Endodermal cell (in vitro differentiated cells): ENCODE data around the gene TLR1. TPM values are rescaled to one million over a fixed set of nuclear protein-coding genes. Genes with fewer than 3 reads are reported as not detected.

Source experiments
- DNase-seq: peaks from one replicate; pipeline ENCODE4 v3.0.0-alpha.2; 2017
- H3K27ac ChIP-seq: 2 replicates; pipeline ENCODE4 v1.5.1; 2013; ENCODE audit warnings: mild to moderate bottlenecking, low read depth, low read length, moderate library complexity
- H3K27me3 ChIP-seq: 2 replicates; pipeline ENCODE4 v1.6.1; 2013; ENCODE audit warnings: mild to moderate bottlenecking, low read length, moderate library complexity; ENCODE audit not compliant: insufficient read depth, control insufficient read depth, poor library complexity, severe bottlenecking
- H3K36me3 ChIP-seq: 2 replicates; pipeline ENCODE4 v1.7.0; 2013; ENCODE audit warnings: mild to moderate bottlenecking, low read length, moderate library complexity; ENCODE audit not compliant: control insufficient read depth, insufficient read depth
- H3K4me1 ChIP-seq: one replicate; pipeline ENCODE4 v1.7.0; 2013; ENCODE audit warnings: low read length; ENCODE audit not compliant: control insufficient read depth, insufficient read depth
- H3K4me3 ChIP-seq: 2 replicates; pipeline ENCODE4 v1.5.1; 2013; ENCODE audit warnings: mild to moderate bottlenecking, low read length, moderate library complexity
- H3K9ac ChIP-seq: 2 replicates; pipeline ENCODE4 v1.6.1; 2013; ENCODE audit warnings: mild to moderate bottlenecking, low read length, moderate library complexity; ENCODE audit not compliant: poor library complexity, severe bottlenecking; ENCODE audit errors: extremely low read depth
- H3K9me3 ChIP-seq: 2 replicates; pipeline ENCODE4 v1.6.1; 2013; ENCODE audit warnings: mild to moderate bottlenecking, low read length, moderate library complexity; ENCODE audit not compliant: control insufficient read depth
- H3K27ac Mint-ChIP-seq: 2 replicates; pipeline ENCODE4 v1.8.0; 2020; ENCODE audit warnings: mixed read lengths
- H3K27me3 Mint-ChIP-seq: 2 replicates; pipeline ENCODE4 v1.8.0; 2021; ENCODE audit warnings: mild to moderate bottlenecking, mixed read lengths; ENCODE audit not compliant: insufficient read depth
- H3K36me3 Mint-ChIP-seq: 2 replicates; pipeline ENCODE4 v1.8.0; 2020; ENCODE audit warnings: low read depth, mixed read lengths
- H3K4me1 Mint-ChIP-seq: 2 replicates; pipeline ENCODE4 v1.8.0; 2020; ENCODE audit warnings: mixed read lengths
- H3K4me3 Mint-ChIP-seq: 2 replicates; pipeline ENCODE4 v1.8.0; 2020; ENCODE audit warnings: mild to moderate bottlenecking, moderate library complexity, mixed read lengths
- H3K9me3 Mint-ChIP-seq: 2 replicates; pipeline ENCODE4 v1.8.0; 2020; ENCODE audit warnings: mild to moderate bottlenecking, mixed read lengths
- CTCF ChIP-seq: fragments of 200-600 bp; sonication (generic); conservative IDR thresholded peaks from 2 replicates; pipeline ENCODE4 v1.5.0; 2021; ENCODE audit warnings: antibody characterized with exemption, mild to moderate bottlenecking
- WGBS, 2 experiments: methylation state at CpG; one replicate each; pipeline versions ENCODE4 v1.1.5 to v1.1.7; 2013; ENCODE audit warnings: missing lambda C conversion rate in 2 of 2, mixed read lengths in 1 of 2; ENCODE audit not compliant: insufficient coverage in 1 of 2, insufficient read length in 1 of 2; 5-methylcytosine and 5-hydroxymethylcytosine counted together
- total RNA-seq, 2 donors: library from RNA; stranded (reverse); fragmentation: NEBNext Ultra II Directional in 1 of 2; extraction: Animal tissue kit (Norgen Biotek cat#: 25700) in 1 of 2; gene quantifications; 2 replicates in 1 of 2; 3 replicates in 1 of 2; pipeline ENCODE4 v1.2.1, GENCODE V29; 2021

Gene TLR1
- total RNA-seq, 2 donors from 2014 or later: 0.09 TPM; not detected in 1

GRCh38 chr4:38821739-38822138 lies 17.1 kb upstream of the TLR1 start:
- Histone ChIP-seq H3K27me3 (no peaks in the 10 kb centered on the region), H3K27ac (no peak overlapping the region), H3K4me3 (no peak overlapping the region), H3K4me1 (no peaks in the 10 kb centered on the region), H3K36me3 (no peaks in the 10 kb centered on the region), H3K9ac (no peak overlapping the region), H3K9me3 (peaks cover 6% of the 10 kb centered on the region)
- peaks cover 13% of the 10 kb centered on the region for H3K9me3 Mint-ChIP-seq
- 84% methylated on average over 2 of the region's 3 CpGs; no CpG with 5 or more reads in 1 of the 2 experiments for WGBS, 2 experiments
- H3K4me1 Mint-ChIP-seq: no peaks in the 10 kb centered on the region
- H3K27me3 Mint-ChIP-seq: peaks cover 6% of the 10 kb centered on the region
- H3K36me3 Mint-ChIP-seq: no peaks in the 10 kb centered on the region
- no peak for DNase-seq
- no peak overlapping the region for H3K27ac Mint-ChIP-seq
- no peak for TF ChIP-seq CTCF
- H3K4me3 Mint-ChIP-seq: no peak overlapping the region

GRCh38 chr4:38820329-38821061 lies 15.9 kb upstream of the TLR1 start:
- Mint-ChIP-seq H3K4me3 (no peak overlapping the region), H3K27ac (no peak overlapping the region), H3K27me3 (peaks cover 6% of the 10 kb centered on the region), H3K4me1 (no peaks in the 10 kb centered on the region), H3K9me3 (peaks cover 13% of the 10 kb centered on the region), H3K36me3 (no peaks in the 10 kb centered on the region)
- 86 to 92% methylated on average over 2 to 4 of the region's 4 CpGs for WGBS, 2 experiments
- no peaks in the 10 kb centered on the region for H3K27me3 ChIP-seq
- no peaks in the 10 kb centered on the region for H3K36me3 ChIP-seq
- no peak for DNase-seq
- H3K27ac ChIP-seq: no peak overlapping the region
- no peak overlapping the region for H3K9ac ChIP-seq
- no peak for TF ChIP-seq CTCF
- H3K9me3 ChIP-seq: peaks cover 6% of the 10 kb centered on the region
- no peaks in the 10 kb centered on the region for H3K4me1 ChIP-seq
- no peak overlapping the region for H3K4me3 ChIP-seq

GRCh38 chr4:38819569-38819968 lies 15.0 kb upstream of the TLR1 start:
- H3K4me3 Mint-ChIP-seq: no peak overlapping the region
- H3K27me3 Mint-ChIP-seq: peaks cover 6% of the 10 kb centered on the region
- Histone ChIP-seq H3K4me3 (no peak overlapping the region), H3K27me3 (no peaks in the 10 kb centered on the region), H3K9me3 (peaks cover 6% of the 10 kb centered on the region), H3K4me1 (no peaks in the 10 kb centered on the region), H3K36me3 (no peaks in the 10 kb centered on the region), H3K27ac (no peak overlapping the region), H3K9ac (no peak overlapping the region)
- H3K36me3 Mint-ChIP-seq: no peaks in the 10 kb centered on the region
- DNase-seq: no peak
- no peak for TF ChIP-seq CTCF
- H3K9me3 Mint-ChIP-seq: peaks cover 13% of the 10 kb centered on the region
- H3K4me1 Mint-ChIP-seq: no peaks in the 10 kb centered on the region
- H3K27ac Mint-ChIP-seq: no peak overlapping the region
- 91 to 93% methylated on average over 3 of the region's 3 CpGs for WGBS, 2 experiments
